ENCODE results near the gene RARB.

RARB gene

GRCh38 chr3:25427942-25428788 lies at the start of gene RARB:
TSS of gene RARB (plus strand) at chr3:25428263. CDS start at chr3:25428732, 469 bp downstream.
- Histone ChIP-seq H3K79me2 (ENCODE audit: low read length) (no peaks in the 10 kb centered on the region), H3K36me3 (replicated peaks; ENCODE audit: low read depth, low read length) (no peaks in the 10 kb centered on the region), H3K9ac (ENCODE audit: low read length) (no peak within 1 kb of the TSS), H2AFZ (ENCODE audit: low read depth, low read length) (no peak within 1 kb of the TSS), H3K4me2 (ENCODE audit: low read length) (no peak within 1 kb of the TSS), H3K9me3 (ENCODE audit: insufficient read depth, low read length) (no peaks in the 10 kb centered on the region), H3K4me1 (ENCODE audit: low read length) (peaks cover 6% of the 10 kb centered on the region; the same call in 1 of the 2 replicates), H3K4me3 (ENCODE audit: low read length) (no peak within 1 kb of the TSS), H3K27ac (ENCODE audit: low read length) (no peak within 1 kb of the TSS), H3K27me3 (ENCODE audit: low read depth, low read length) (peaks cover 17% of the 10 kb centered on the region), H4K20me1 (ENCODE audit: insufficient read depth, low read length) (no peaks in the 10 kb centered on the region)
- no peak for TF ChIP-seq EZH2phosphoT487 (IDR thresholded peaks at IDR 0.05; ENCODE audit: low read depth)
- no peak for TF ChIP-seq CTCF (IDR thresholded peaks at IDR 0.05; ENCODE audit: low read depth, low read length)

- Histone ChIP-seq H4K20me1 (ENCODE audit: insufficient read depth, low read length) (no peaks in the 10 kb centered on the region), H3K9ac (ENCODE audit: low read length) (no peak overlapping the region), H3K27me3 (ENCODE audit: low read depth, low read length) (0 out of 2 replicates have a peak, but pooled peaks cover 3% of the 10 kb centered on the region), H3K4me1 (ENCODE audit: low read length) (no peaks in the 10 kb centered on the region), H3K79me2 (ENCODE audit: low read length) (no peaks in the 10 kb centered on the region), H3K9me3 (ENCODE audit: insufficient read depth, low read length) (no peaks in the 10 kb centered on the region), H3K27ac (ENCODE audit: low read length) (no peak overlapping the region), H3K4me3 (ENCODE audit: low read length) (no peak overlapping the region), H3K4me2 (ENCODE audit: low read length) (no peak overlapping the region), H2AFZ (ENCODE audit: low read depth, low read length) (no peak overlapping the region), H3K36me3 (replicated peaks; ENCODE audit: low read depth, low read length) (no peaks in the 10 kb centered on the region)
- no peak for TF ChIP-seq EZH2phosphoT487 (IDR thresholded peaks at IDR 0.05; ENCODE audit: low read depth)
- no peak for TF ChIP-seq CTCF (IDR thresholded peaks at IDR 0.05; ENCODE audit: low read depth, low read length)
Measured at GRCh38 chr3:25378786-25379311, 49.2 kb upstream of the RARB start.

- Histone ChIP-seq H3K27me3 (ENCODE audit: low read depth, low read length) (0 out of 2 replicates have a peak, but pooled peaks cover 3% of the 10 kb centered on the region), H3K9ac (ENCODE audit: low read length) (no peak overlapping the region), H3K4me2 (ENCODE audit: low read length) (no peak overlapping the region), H3K4me3 (ENCODE audit: low read length) (no peak overlapping the region), H3K9me3 (ENCODE audit: insufficient read depth, low read length) (no peaks in the 10 kb centered on the region), H3K4me1 (ENCODE audit: low read length) (no peaks in the 10 kb centered on the region), H3K27ac (ENCODE audit: low read length) (no peak overlapping the region), H2AFZ (ENCODE audit: low read depth, low read length) (no peak overlapping the region), H3K36me3 (replicated peaks; ENCODE audit: low read depth, low read length) (no peaks in the 10 kb centered on the region), H3K79me2 (ENCODE audit: low read length) (no peaks in the 10 kb centered on the region), H4K20me1 (ENCODE audit: insufficient read depth, low read length) (no peaks in the 10 kb centered on the region)
- TF ChIP-seq CTCF (IDR thresholded peaks at IDR 0.05; ENCODE audit: low read depth, low read length) (no peak), EZH2phosphoT487 (IDR thresholded peaks at IDR 0.05; ENCODE audit: low read depth) (no peak)
Measured at GRCh38 chr3:25380222-25380739, 47.8 kb upstream of the RARB start.

- Histone ChIP-seq H3K9me3 (ENCODE audit: insufficient read depth, low read length) (no peaks in the 10 kb centered on the region), H3K4me3 (ENCODE audit: low read length) (no peak overlapping the region), H2AFZ (ENCODE audit: low read depth, low read length) (no peak overlapping the region), H3K4me2 (ENCODE audit: low read length) (no peak overlapping the region), H3K27ac (ENCODE audit: low read length) (no peak overlapping the region), H4K20me1 (ENCODE audit: insufficient read depth, low read length) (no peaks in the 10 kb centered on the region), H3K36me3 (replicated peaks; ENCODE audit: low read depth, low read length) (no peaks in the 10 kb centered on the region), H3K79me2 (ENCODE audit: low read length) (no peaks in the 10 kb centered on the region), H3K4me1 (ENCODE audit: low read length) (no peaks in the 10 kb centered on the region), H3K27me3 (ENCODE audit: low read depth, low read length) (0 out of 2 replicates have a peak, but pooled peaks cover 3% of the 10 kb centered on the region), H3K9ac (ENCODE audit: low read length) (no peak overlapping the region)
- TF ChIP-seq CTCF (IDR thresholded peaks at IDR 0.05; ENCODE audit: low read depth, low read length) (no peak), EZH2phosphoT487 (IDR thresholded peaks at IDR 0.05; ENCODE audit: low read depth) (no peak)
Measured at GRCh38 chr3:25381083-25381482, 47.0 kb upstream of the RARB start.
